HG03378 (cell line): ENCODE measurements around the gene NIPSNAP2.
"Not testable (repeated sequence)": the region's sequence is repeated elsewhere in the genome, so short reads cannot be mapped to it uniquely, and the experiment has no call there.

ENCODE experiments used
- ATAC-seq: cut with Tn5 transposase; IDR thresholded peaks from one replicate; pipeline ENCODE4 v1.9.1; 2021; ENCODE audit warnings: mild to moderate bottlenecking, moderate library complexity; ENCODE audit not compliant: unreplicated experiment

NIPSNAP2 gene

DNA sequence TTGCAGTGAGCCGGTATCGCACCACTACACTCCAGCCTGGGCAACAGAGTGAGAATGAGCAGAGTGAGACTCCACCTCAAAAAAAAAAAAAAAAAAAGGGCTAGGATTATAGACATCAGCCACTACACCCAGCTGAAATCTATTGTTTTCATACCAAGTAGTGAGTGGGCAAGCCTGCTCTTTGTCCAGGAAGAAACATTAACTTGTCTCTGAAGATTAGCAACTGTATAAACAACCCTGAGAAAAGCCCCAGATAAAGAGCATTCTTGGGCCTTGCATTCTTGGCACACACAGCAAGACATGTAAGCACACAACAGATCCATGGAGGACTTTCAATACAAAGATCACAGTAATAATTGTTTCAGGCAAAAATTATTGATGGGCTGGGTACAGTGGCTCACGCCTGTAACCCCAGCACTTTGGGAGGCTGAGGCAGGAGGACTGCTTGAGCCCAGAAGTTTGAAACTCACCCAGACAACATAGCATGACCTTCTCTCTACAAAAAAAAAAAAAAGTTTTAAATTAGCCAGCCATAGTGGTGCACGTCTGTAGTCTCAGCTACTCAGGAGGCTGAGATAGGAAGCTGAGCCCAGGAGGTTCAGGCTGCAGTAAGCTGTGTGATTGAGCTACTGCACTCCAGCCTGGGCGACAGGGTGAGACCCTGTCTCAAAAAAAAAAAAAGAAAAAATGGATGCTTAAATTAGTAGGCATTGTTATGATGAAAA is 82.5 kb downstream of the NIPSNAP2 start:
- ATAC-seq, result no peak

DNA sequence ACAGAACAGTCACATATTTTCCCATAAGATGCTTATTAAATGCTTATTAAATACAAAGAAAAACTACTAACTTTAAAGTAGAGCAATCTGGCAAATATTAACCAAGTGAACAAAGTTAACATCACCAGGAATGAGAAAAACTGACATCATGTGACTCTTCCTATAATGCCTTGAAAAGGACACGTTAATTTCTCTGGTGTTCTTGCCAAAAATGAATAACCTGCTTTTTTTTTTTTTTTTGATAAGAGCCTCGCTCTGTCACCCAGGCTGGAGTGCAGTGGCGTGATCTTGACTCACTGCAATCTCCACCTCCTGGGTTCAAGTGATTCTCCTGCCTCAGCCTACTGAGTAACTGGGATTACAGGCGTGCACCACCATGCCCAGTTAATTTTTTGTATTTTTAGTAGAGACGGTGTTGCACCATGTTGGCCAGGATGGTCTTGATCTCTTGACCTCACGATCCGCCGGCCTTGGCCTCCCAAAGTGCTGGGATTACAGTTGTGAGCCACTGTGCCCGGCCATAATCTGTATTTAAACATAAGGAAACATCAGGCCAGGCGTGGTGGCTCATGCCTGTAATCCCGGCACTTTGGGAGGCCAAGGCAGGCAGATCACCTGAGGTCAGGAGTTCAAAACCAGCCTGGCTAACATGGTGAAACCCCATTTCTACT is 83.2 kb downstream of the NIPSNAP2 start:
- ATAC-seq, result not testable (repeated sequence)

DNA sequence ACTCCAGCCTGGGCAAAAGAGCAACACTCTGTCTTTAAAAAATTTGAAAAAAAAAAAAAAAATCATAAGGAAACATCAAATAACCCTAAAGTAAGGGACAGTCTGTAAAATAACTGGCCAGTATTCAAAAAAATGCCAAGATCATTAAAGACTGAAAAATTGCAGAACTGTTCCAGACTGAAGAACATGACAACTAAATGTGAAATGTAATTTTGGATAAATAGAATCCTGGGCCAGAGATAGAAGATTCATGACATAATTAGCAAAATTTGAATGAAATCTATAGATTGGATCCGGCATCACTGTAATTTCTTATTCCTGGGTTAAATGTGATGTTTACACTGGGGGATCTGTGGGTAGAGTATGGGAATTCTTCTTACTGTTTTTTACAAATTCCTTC is 83.9 kb downstream of the NIPSNAP2 start:
- ATAC-seq, result no peak

DNA sequence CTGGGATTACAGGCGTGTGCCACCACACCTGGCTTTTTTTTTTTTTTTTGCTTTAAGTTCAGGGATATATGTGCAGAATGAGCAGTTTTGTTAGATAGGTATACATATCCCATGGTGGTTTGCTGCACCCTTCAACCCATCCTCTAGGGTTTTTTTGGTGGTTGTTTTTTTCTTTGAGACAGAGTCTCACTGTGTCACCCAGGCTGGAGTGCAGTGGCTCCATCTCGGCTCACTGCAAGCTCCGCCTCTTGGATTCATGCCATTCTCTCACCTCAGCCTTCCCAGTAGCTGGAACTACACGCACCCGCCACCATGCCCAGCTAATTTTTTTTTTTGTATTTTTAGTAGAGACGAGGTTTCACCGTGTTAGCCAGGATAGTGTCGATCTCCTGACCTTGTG is 84.4 kb downstream of the NIPSNAP2 start:
- ATAC-seq, result not testable (repeated sequence)
